Trophoblast cell (in vitro differentiated cells and primary cell): ENCODE results near the gene STON1.

Source experiments
- DNase-seq, 2 donors: peaks; one replicate each; pipeline ENCODE4 v3.0.0-alpha.2; 2016
- H2AFZ ChIP-seq: 2 replicates; pipeline ENCODE4 v1.6.1; 2013; ENCODE audit warnings: low read length, moderate library complexity, mild to moderate bottlenecking; ENCODE audit not compliant: insufficient read depth, poor library complexity
- H2AK5ac ChIP-seq: 2 replicates; pipeline ENCODE4 v1.6.1; 2013; ENCODE audit warnings: mild to moderate bottlenecking, low read length
- H2BK120ac ChIP-seq: 2 replicates; pipeline ENCODE4 v1.6.1; 2013; ENCODE audit warnings: low read length, mild to moderate bottlenecking, moderate library complexity; ENCODE audit not compliant: insufficient read depth, poor library complexity
- H2BK12ac ChIP-seq: 2 replicates; pipeline ENCODE4 v1.6.1; 2013; ENCODE audit warnings: mild to moderate bottlenecking, low read length, moderate library complexity
- H2BK5ac ChIP-seq: 2 replicates; pipeline ENCODE4 v1.6.1; 2013; ENCODE audit warnings: low read length, low read depth, moderate library complexity, mild to moderate bottlenecking; ENCODE audit not compliant: poor library complexity
- H3K14ac ChIP-seq: 2 replicates; pipeline ENCODE4 v1.6.1; 2013; ENCODE audit warnings: mild to moderate bottlenecking, low read length
- H3K18ac ChIP-seq: 2 replicates; pipeline ENCODE4 v1.6.1; 2013; ENCODE audit warnings: mild to moderate bottlenecking, low read length
- H3K23ac ChIP-seq: 2 replicates; pipeline ENCODE4 v1.6.1; 2013; ENCODE audit warnings: low read length
- H3K27ac ChIP-seq: 2 replicates; pipeline ENCODE4 v1.5.1; 2013; ENCODE audit warnings: low read depth, mild to moderate bottlenecking, inconsistent platforms, low read length, moderate library complexity
- H3K27me3 ChIP-seq: 2 replicates; pipeline ENCODE4 v1.6.1; 2013; ENCODE audit warnings: inconsistent platforms, mild to moderate bottlenecking, low read length, moderate library complexity; ENCODE audit not compliant: insufficient read depth
- H3K36me3 ChIP-seq, 2 experiments: 1 replicate in 1 of 2; 2 replicates in 1 of 2; pipeline ENCODE4 v1.6.1; 2013; ENCODE audit warnings: low read length in 2 of 2, mild to moderate bottlenecking in 2 of 2, moderate library complexity in 1 of 2; ENCODE audit not compliant: insufficient read depth in 2 of 2, control insufficient read depth in 1 of 2
- H3K4ac ChIP-seq: 2 replicates; pipeline ENCODE4 v1.6.1; 2013; ENCODE audit warnings: low read depth, mild to moderate bottlenecking, low read length, moderate library complexity
- H3K4me1 ChIP-seq, 2 experiments: 1 replicate in 1 of 2; 2 replicates in 1 of 2; pipeline ENCODE4 v1.6.1; 2013; ENCODE audit warnings: low read length in 2 of 2, mild to moderate bottlenecking in 2 of 2, moderate library complexity in 1 of 2; ENCODE audit not compliant: insufficient read depth in 2 of 2, control insufficient read depth in 1 of 2
- H3K4me2 ChIP-seq: 2 replicates; pipeline ENCODE4 v1.6.1; 2013; ENCODE audit warnings: inconsistent platforms, mild to moderate bottlenecking, low read length, moderate library complexity
- H3K4me3 ChIP-seq: 2 replicates; pipeline ENCODE4 v1.5.1; 2013; ENCODE audit warnings: mild to moderate bottlenecking, low read depth, low read length, inconsistent platforms
- H3K79me1 ChIP-seq: one replicate; pipeline ENCODE4 v1.6.1; 2013; ENCODE audit warnings: low read length
- H3K79me2 ChIP-seq: 2 replicates; pipeline ENCODE4 v1.6.1; 2013; ENCODE audit warnings: low read length, mild to moderate bottlenecking; ENCODE audit not compliant: control insufficient read depth, insufficient read depth, poor library complexity
- H3K9ac ChIP-seq: 2 replicates; pipeline ENCODE4 v1.6.1; 2013; ENCODE audit warnings: mild to moderate bottlenecking, low read length
- H3K9me3 ChIP-seq: 2 replicates; pipeline ENCODE4 v1.6.1; 2013; ENCODE audit warnings: low read depth, mild to moderate bottlenecking, control low read depth, inconsistent platforms, low read length; ENCODE audit not compliant: insufficient read depth
- H4K12ac ChIP-seq: 2 replicates; pipeline ENCODE4 v1.6.1; 2013; ENCODE audit warnings: low read depth, mild to moderate bottlenecking, low read length, moderate library complexity
- H4K8ac ChIP-seq: 2 replicates; pipeline ENCODE4 v1.6.1; 2013; ENCODE audit warnings: low read depth, mild to moderate bottlenecking, low read length, moderate library complexity
- H4K91ac ChIP-seq: one replicate; pipeline ENCODE4 v1.6.1; 2013; ENCODE audit warnings: low read depth, mild to moderate bottlenecking, low read length, moderate library complexity
- WGBS: extraction: QIAGEN DNeasy Blood & Tissue Kit; methylation state at CpG from one replicate; pipeline ENCODE4 v1.1.7; 2013; ENCODE audit warnings: missing lambda C conversion rate; ENCODE audit not compliant: insufficient read length, insufficient coverage; ENCODE audit errors: extremely low coverage; 5-methylcytosine and 5-hydroxymethylcytosine counted together

STON1 gene

GRCh38 chr2:48568547-48568946, 38.6 kb downstream of the STON1 start:
- no peak overlapping the region for H3K14ac ChIP-seq
- no peak overlapping the region for H2BK12ac ChIP-seq
- H4K8ac ChIP-seq = no peak overlapping the region
- no peak overlapping the region for H3K9ac ChIP-seq
- H3K4me2 ChIP-seq = no peak overlapping the region
- no CpG with 5 or more reads among the region's 4 CpGs for WGBS
- no peak overlapping the region for H2AK5ac ChIP-seq
- peaks cover 1% of the 10 kb centered on the region for H3K9me3 ChIP-seq
- H3K36me3 ChIP-seq = no peaks in the 10 kb centered on the region
- H4K91ac ChIP-seq = no peak overlapping the region
- H3K4ac ChIP-seq = peak overlapping the region; percentile 12
- no peaks in the 10 kb centered on the region for H3K79me2 ChIP-seq
- H2BK5ac ChIP-seq = no peak overlapping the region
- no peak overlapping the region for H3K4me3 ChIP-seq
- peak in 1 of 2 donors; percentile 23 for DNase-seq
- H3K18ac ChIP-seq = no peak overlapping the region
- no peak overlapping the region for H3K27ac ChIP-seq
- peaks cover 2% of the 10 kb centered on the region for H3K79me1 ChIP-seq
- H3K4me1 ChIP-seq = peaks cover 5 to 6% of the 10 kb centered on the region in 2 experiments
- no peak overlapping the region for H3K23ac ChIP-seq
- H4K12ac ChIP-seq = no peak overlapping the region
- H2BK120ac ChIP-seq = no peak overlapping the region
- no peaks in the 10 kb centered on the region for H3K27me3 ChIP-seq
- H2AFZ ChIP-seq = no peak overlapping the region

- no peak overlapping the region for H2BK5ac ChIP-seq
- H3K14ac ChIP-seq = no peak overlapping the region
- peaks cover 1% of the 10 kb centered on the region for H3K9me3 ChIP-seq
- H2BK120ac ChIP-seq = no peak overlapping the region
- no peak overlapping the region for H4K8ac ChIP-seq
- H2AK5ac ChIP-seq = no peak overlapping the region
- H3K27me3 ChIP-seq = no peaks in the 10 kb centered on the region
- H3K4me3 ChIP-seq = no peak overlapping the region
- H3K79me2 ChIP-seq = no peaks in the 10 kb centered on the region
- no peak overlapping the region for H3K9ac ChIP-seq
- H3K4ac ChIP-seq = no peak overlapping the region
- no peak overlapping the region for H4K12ac ChIP-seq
- DNase-seq = peak in 1 of 2 donors; percentile 83
- H2BK12ac ChIP-seq = no peak overlapping the region
- no peak overlapping the region for H3K27ac ChIP-seq
- H3K4me2 ChIP-seq = no peak overlapping the region
- H4K91ac ChIP-seq = no peak overlapping the region
- peaks cover 5 to 6% of the 10 kb centered on the region in 2 experiments for H3K4me1 ChIP-seq
- no peak overlapping the region for H3K18ac ChIP-seq
- H3K23ac ChIP-seq = no peak overlapping the region
- peaks cover 2% of the 10 kb centered on the region for H3K79me1 ChIP-seq
- no peak overlapping the region for H2AFZ ChIP-seq
- H3K36me3 ChIP-seq = no peaks in the 10 kb centered on the region
Observed at GRCh38 chr2:48569433-48569832, 39.5 kb downstream of the STON1 start.

GRCh38 chr2:48572816-48573215, 42.9 kb downstream of the STON1 start:
- H2BK12ac ChIP-seq = no peak overlapping the region

GRCh38 chr2:48574353-48575287, 44.7 kb downstream of the STON1 start:
- Histone ChIP-seq H4K8ac (no peak overlapping the region), H3K36me3 (peaks cover 0 to 1% of the 10 kb centered on the region in 2 experiments), H4K91ac (no peak overlapping the region), H2BK12ac (no peak overlapping the region), H3K27ac (no peak overlapping the region), H3K9me3 (peaks cover 1% of the 10 kb centered on the region), H4K12ac (no peak overlapping the region), H3K4ac (no peak overlapping the region), H3K4me3 (no peak overlapping the region), H3K27me3 (no peaks in the 10 kb centered on the region), H3K79me2 (no peaks in the 10 kb centered on the region), H3K23ac (no peak overlapping the region), H3K4me1 (peaks cover 0 to 3% of the 10 kb centered on the region in 2 experiments), H2BK5ac (no peak overlapping the region), H3K79me1 (no peaks in the 10 kb centered on the region), H2BK120ac (no peak overlapping the region), H3K9ac (no peak overlapping the region), H3K4me2 (no peak overlapping the region), H2AK5ac (no peak overlapping the region), H2AFZ (no peak overlapping the region), H3K18ac (no peak overlapping the region), H3K14ac (no peak overlapping the region)
- peak in 1 of 2 donors; percentile 80 for DNase-seq
- WGBS = no CpG with 5 or more reads among the region's 9 CpGs

More at GRCh38 chr2:48572816-48573215, 42.9 kb downstream of the STON1 start:
- Histone ChIP-seq H3K23ac (no peak overlapping the region), H4K8ac (no peak overlapping the region), H3K4me2 (no peak overlapping the region), H3K14ac (no peak overlapping the region), H3K27me3 (no peaks in the 10 kb centered on the region), H3K79me2 (no peaks in the 10 kb centered on the region), H2AK5ac (no peak overlapping the region), H3K4ac (no peak overlapping the region), H4K12ac (no peak overlapping the region), H2AFZ (no peak overlapping the region), H3K4me1 (peaks cover 3 to 6% of the 10 kb centered on the region in 2 experiments), H3K79me1 (peaks cover 2% of the 10 kb centered on the region), H4K91ac (no peak overlapping the region), H3K36me3 (peaks cover 0 to 1% of the 10 kb centered on the region in 2 experiments), H3K4me3 (no peak overlapping the region), H3K9me3 (peaks cover 1% of the 10 kb centered on the region), H3K18ac (no peak overlapping the region), H2BK120ac (no peak overlapping the region), H3K27ac (no peak overlapping the region), H3K9ac (no peak overlapping the region), H2BK5ac (no peak overlapping the region)
- DNase-seq = peak; percentile 84 to 89
- WGBS = no CpG with 5 or more reads among the region's 5 CpGs
